Rectal smooth muscle tissue (tissue), 1 donor: ENCODE measurements around the gene MTG1.
"Not testable (repeated sequence)": the region's sequence is repeated elsewhere in the genome, so short reads cannot be mapped to it uniquely, and the experiment has no call there.

Experiments
- H3K27ac ChIP-seq: one replicate; pipeline ENCODE4 v1.7.0; 2013; ENCODE audit warnings: low read depth, low read length, inconsistent platforms
- H3K27me3 ChIP-seq: one replicate; pipeline ENCODE4 v1.7.0; 2013; ENCODE audit warnings: low read length; ENCODE audit not compliant: control insufficient read depth, insufficient read depth
- H3K36me3 ChIP-seq: one replicate; pipeline ENCODE4 v1.7.0; 2013; ENCODE audit warnings: low read length; ENCODE audit not compliant: control insufficient read depth, insufficient read depth
- H3K4me1 ChIP-seq: one replicate; pipeline ENCODE4 v1.7.0; 2013; ENCODE audit warnings: low read length; ENCODE audit not compliant: control insufficient read depth, insufficient read depth
- H3K4me3 ChIP-seq: one replicate; pipeline ENCODE4 v1.7.0; 2013; ENCODE audit warnings: low read length
- H3K9ac ChIP-seq: one replicate; pipeline ENCODE4 v1.7.0; 2013; ENCODE audit warnings: low read length

MTG1 gene

DNA sequence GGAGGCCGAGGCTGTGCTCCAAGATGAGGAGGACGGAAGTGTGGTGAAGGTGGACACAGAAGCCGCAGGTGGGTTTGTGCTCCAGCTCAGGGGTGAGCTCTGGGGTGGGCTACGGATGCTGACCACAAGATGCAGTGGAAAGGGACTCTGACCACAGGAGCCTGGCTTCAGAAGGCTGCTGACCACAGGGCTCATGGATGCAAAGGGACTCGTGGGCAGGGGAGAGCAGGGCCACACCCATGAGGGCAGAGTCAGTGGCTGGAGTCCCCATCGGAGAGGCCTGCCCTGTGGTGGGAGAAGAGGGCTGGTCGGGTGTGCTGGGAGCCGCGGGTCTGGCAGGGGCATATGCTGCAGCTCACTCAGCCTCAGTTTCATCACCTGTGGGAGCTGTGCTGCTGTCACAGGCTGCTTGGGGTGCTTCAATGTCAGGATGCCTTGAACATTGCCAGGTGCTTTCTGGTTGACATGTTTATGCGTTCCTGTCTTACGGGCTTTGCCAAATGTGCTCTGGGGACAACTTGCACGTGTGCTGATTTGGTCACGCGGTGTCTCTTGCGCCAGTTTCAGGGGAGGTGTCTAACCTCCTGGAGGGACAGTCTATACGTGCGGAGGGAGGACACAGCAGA, 73.4 kb downstream of the MTG1 start:
- Histone ChIP-seq H3K27me3 (no peaks in the 10 kb centered on the region), H3K4me3 (no peak overlapping the region), H3K4me1 (no peaks in the 10 kb centered on the region), H3K36me3 (no peaks in the 10 kb centered on the region), H3K27ac (no peak overlapping the region), H3K9ac (no peak overlapping the region)

GRCh38 chr10:133469205-133469604, 75.2 kb downstream of the MTG1 start:
- H3K4me3 ChIP-seq, H3K4me1 ChIP-seq, H3K36me3 ChIP-seq, H3K27ac ChIP-seq, H3K27me3 ChIP-seq, H3K9ac ChIP-seq: not testable (repeated sequence)

DNA sequence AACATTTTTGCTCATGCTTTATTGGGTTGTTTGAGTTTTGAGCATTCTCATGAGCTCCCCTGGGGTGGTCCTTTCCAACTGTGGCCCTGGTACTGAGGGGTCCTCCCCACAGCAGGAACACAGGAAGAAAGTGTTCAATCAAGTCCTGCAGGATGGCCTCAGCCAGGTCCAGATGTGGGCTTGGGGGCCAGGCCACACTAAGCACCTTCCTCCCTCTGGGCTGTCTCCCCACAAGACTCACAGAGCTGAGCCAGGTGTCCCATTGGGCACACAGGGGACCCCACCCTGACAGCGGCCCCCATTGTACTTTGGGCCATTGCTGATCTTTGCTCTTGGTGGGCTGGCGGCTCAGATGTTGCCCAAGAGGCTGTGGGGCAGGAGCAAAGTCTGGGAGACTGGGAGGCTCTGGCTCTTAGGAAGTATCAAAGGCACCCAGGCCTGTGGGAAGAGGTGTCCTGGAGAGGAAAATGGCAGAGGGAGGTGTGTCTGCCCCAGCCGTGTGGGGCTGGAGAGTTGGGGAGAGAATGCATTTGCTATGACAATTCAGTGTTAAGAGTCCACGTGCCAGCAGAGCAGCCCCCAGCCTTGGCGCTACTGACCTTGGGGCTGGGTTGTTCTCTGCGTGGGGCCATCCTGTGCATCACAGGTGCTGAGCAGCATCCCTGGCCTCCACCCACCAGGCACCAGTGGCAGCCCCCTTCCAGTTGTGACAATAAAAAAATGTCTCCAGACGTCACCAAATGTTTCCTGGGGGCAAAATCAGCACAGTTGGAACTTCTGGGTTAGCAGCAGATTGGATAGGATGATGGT, 77.5 kb downstream of the MTG1 start:
- Histone ChIP-seq H3K27me3 (no peaks in the 10 kb centered on the region), H3K9ac (no peak overlapping the region), H3K4me3 (no peak overlapping the region), H3K36me3 (no peaks in the 10 kb centered on the region), H3K27ac (no peak overlapping the region), H3K4me1 (no peaks in the 10 kb centered on the region)
